Measurements from ENCODE around the gene VIL1. TPM values are rescaled to one million over a fixed set of nuclear protein-coding genes. Genes with fewer than 3 reads are reported as not detected.

The VIL1 gene
- total RNA-seq, 6 experiments from 2014 or later = 2.1 to 118 (median 19.1) TPM

- Histone ChIP-seq H3K36me3 (no peaks in the 10 kb centered on the region), H3K4me3 (no peak overlapping the region), H3K9me3 (no peaks in the 10 kb centered on the region), H3K27me3 (no peaks in the 10 kb centered on the region), H3K27ac (peak overlapping the region in 1 of 3 donors; percentile 26), H3K4me1 (no peaks in the 10 kb centered on the region)
- TF ChIP-seq POLR2A (IDR thresholded peaks at IDR 0.05) (no peak), CTCF (IDR thresholded peaks at IDR 0.05) (no peak)
- intact Hi-C loops (cut with DNase I) = loop anchor here in 1 of 2 donors (10.0 kb wide), 1 partner anchor 198 kb away; no protein-coding TSS in a partner anchor
- ATAC-seq = no peak
- WGBS (ENCODE audit: insufficient coverage, low coverage, low lambda C conversion rate, missing lambda C conversion rate) = 100% methylated on average over 3 of the region's 6 CpGs
- DNase-seq = peak in 1 of 3 donors; percentile 47
These were observed 36.1 kb upstream of the VIL1 start for GRCh38 chr2:218382785-218383184.

DNA sequence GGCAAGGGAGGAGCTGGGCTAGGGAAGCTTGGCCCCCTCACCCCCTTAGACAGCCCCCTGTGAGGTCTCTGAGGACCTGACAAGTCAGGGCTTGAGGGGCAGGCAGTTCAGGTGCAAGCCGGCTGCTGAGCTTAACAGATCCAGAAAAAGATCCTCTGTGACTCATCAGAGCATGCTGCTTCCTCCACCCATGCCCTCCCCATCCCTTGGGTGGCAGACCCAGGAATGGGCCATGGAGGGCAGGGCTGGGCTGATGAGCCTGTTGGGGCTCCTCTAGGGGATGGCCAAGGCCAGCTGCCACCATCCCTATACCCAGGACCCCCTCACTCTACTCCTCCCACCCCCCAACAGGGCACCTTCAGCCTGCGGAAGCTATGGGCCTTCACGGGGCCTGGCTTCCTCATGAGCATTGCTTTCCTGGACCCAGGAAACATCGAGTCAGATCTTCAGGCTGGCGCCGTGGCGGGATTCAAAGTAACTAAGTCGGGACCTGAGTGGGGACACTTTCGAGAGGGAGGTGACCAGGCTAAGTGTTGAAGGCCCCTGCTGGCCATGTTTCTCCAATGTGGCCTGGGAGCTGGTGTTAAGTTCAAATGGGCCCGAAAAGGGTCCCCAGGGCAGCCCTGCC lies 34.9 kb upstream of the VIL1 start:
- no peaks in the 10 kb centered on the region for H3K4me1 ChIP-seq
- WGBS (ENCODE audit: insufficient coverage, low coverage, low lambda C conversion rate, missing lambda C conversion rate) = 86% methylated on average over 1 of the region's 10 CpGs
- H3K27ac ChIP-seq = no peak overlapping the region
- H3K9me3 ChIP-seq = no peaks in the 10 kb centered on the region
- no peak for DNase-seq
- H3K4me3 ChIP-seq = no peak overlapping the region
- ATAC-seq = peak in 1 of 4 donors; percentile 6
- H3K36me3 ChIP-seq = no peaks in the 10 kb centered on the region
- peak; percentile 11 for TF ChIP-seq POLR2A (IDR thresholded peaks at IDR 0.05)
- TF ChIP-seq CTCF (IDR thresholded peaks at IDR 0.05) = no peak
- no peaks in the 10 kb centered on the region for H3K27me3 ChIP-seq
- intact Hi-C loops (cut with DNase I) = loop anchor here in 1 of 2 donors (10.0 kb wide), 1 partner anchor 199 kb away; no protein-coding TSS in a partner anchor

DNA sequence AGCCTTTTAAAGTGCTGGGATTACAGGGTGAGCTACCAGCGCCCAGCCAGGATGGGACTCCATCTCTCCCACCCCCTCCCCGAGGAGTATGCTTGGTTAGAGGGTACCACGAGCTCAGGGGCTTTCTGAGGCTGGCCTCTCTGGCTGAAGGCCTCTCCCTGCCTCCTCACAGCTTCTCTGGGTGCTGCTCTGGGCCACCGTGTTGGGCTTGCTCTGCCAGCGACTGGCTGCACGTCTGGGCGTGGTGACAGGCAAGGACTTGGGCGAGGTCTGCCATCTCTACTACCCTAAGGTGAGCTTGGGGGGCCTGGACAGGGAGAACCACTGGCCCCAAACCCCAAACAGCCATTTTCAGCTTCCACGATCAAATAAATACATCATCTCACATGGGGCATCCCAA lies 33.9 kb upstream of the VIL1 start:
- intact Hi-C loops (cut with DNase I) = loop anchor here in 1 of 2 donors (10.0 kb wide), 1 partner anchor 200 kb away; no protein-coding TSS in a partner anchor
- Histone ChIP-seq H3K36me3 (no peaks in the 10 kb centered on the region), H3K9me3 (no peaks in the 10 kb centered on the region), H3K4me1 (no peaks in the 10 kb centered on the region), H3K27ac (no peak overlapping the region), H3K4me3 (no peak overlapping the region), H3K27me3 (no peaks in the 10 kb centered on the region)
- no CpG with 5 or more reads among the region's 9 CpGs for WGBS (ENCODE audit: insufficient coverage, low coverage, low lambda C conversion rate, missing lambda C conversion rate)
- DNase-seq (no peak), ATAC-seq (no peak)
- TF ChIP-seq POLR2A (IDR thresholded peaks at IDR 0.05) (no peak), CTCF (IDR thresholded peaks at IDR 0.05) (no peak)

DNA sequence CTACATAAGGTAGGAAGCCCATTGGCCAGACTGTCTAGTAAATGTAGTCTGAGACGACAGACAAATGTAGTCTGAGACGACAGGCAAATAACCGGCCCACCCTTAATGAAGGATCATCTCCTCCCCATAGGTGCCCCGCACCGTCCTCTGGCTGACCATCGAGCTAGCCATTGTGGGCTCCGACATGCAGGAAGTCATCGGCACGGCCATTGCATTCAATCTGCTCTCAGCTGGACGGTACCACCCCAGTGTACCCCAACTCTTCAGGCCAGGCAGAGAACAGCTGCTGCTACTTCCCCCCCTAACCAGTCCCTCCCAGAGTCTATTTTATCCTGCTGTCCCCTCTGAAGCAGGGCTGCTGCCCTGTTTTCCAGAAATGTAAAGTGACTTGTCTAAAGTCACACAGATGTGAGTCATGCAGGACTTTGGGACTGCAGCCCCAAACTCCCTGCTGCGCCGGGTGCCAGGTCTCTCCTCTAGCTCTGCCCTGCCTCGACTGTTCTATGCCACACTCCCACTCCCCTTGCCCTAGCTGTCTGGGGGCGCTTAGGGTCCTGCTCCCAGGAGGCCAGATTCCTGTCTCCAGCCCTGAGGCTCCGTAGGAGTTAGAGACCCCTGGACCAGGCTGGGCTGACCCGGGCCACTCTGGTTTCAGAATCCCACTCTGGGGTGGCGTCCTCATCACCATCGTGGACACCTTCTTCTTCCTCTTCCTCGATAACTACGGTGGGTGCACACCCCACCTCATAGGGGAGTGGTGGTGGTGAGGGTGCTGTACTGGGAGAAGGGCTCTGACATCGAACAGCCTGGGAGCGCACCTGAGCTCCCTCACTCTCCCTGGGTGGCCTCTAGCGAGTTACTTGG lies 32.2 kb upstream of the VIL1 start:
- DNase-seq (no peak), ATAC-seq (peak in 2 of 4 donors; percentile 2 to 18)
- WGBS (ENCODE audit: insufficient coverage, low coverage, low lambda C conversion rate, missing lambda C conversion rate) = 61% methylated on average over 7 of the region's 23 CpGs
- Histone ChIP-seq H3K9me3 (no peaks in the 10 kb centered on the region), H3K4me1 (no peaks in the 10 kb centered on the region), H3K4me3 (peak overlapping the region in 1 of 3 donors; percentile 51), H3K27me3 (no peaks in the 10 kb centered on the region), H3K36me3 (no peaks in the 10 kb centered on the region), H3K27ac (peak overlapping the region in 1 of 3 donors; percentile 13)
- intact Hi-C loops (cut with DNase I) = loop anchor here in 1 of 2 donors (10.0 kb wide), 1 partner anchor 202 kb away; no protein-coding TSS in a partner anchor
- TF ChIP-seq POLR2A (IDR thresholded peaks at IDR 0.05) (no peak), CTCF (IDR thresholded peaks at IDR 0.05) (no peak)
